Pons (tissue), 1 donor: ENCODE results near the gene MFAP2.
"Not testable (repeated sequence)": the region's sequence is repeated elsewhere in the genome, so short reads cannot be mapped to it uniquely, and the experiment has no call there.

Experiments
- DNase-seq: peaks from one replicate; pipeline ENCODE4 v3.0.0-alpha.2; 2016; ENCODE audit warnings: low spot score

The MFAP2 gene

DNA sequence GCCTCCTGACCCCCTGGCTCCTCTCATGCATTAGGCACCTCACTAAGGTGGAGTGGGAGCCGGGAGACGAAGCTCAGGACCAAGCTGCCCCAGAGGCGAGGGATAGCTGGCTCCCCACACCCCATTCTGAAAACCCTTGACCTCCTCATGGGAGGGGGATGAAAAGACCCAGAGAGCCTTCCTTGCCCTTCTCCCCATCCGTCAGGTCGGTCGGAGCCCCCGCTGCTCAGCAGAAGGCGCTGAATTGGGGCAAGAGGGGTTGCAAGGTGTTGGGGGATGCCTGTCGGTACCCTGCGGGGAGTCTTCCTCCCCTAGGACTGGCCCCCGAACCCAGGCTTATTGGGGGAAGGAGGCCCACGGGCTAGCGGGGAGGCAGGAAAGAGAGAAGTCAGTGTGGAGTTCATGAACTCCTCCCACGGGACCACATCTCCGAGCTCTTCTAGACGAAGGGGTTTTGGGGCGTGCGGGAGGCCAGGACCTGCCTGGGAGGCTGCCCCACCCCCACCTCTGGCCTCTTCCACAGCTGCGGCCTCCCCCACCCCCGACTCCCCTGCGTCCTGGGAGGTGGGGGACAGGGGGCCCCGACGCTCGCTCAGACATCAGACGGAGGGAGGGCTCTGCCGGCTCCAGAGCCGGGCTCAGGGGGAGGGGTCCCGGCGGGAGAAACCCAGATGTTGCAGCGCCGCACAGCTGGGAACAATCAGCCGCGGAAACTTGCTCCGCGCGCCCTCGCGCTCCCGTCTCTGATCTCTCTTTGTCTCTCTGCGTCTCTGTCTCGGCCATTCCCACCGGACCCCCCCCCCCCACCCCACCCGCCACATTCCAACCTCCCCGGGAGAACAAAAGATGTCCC is 719 bp downstream of the MFAP2 start:
- DNase-seq = no peak

DNA sequence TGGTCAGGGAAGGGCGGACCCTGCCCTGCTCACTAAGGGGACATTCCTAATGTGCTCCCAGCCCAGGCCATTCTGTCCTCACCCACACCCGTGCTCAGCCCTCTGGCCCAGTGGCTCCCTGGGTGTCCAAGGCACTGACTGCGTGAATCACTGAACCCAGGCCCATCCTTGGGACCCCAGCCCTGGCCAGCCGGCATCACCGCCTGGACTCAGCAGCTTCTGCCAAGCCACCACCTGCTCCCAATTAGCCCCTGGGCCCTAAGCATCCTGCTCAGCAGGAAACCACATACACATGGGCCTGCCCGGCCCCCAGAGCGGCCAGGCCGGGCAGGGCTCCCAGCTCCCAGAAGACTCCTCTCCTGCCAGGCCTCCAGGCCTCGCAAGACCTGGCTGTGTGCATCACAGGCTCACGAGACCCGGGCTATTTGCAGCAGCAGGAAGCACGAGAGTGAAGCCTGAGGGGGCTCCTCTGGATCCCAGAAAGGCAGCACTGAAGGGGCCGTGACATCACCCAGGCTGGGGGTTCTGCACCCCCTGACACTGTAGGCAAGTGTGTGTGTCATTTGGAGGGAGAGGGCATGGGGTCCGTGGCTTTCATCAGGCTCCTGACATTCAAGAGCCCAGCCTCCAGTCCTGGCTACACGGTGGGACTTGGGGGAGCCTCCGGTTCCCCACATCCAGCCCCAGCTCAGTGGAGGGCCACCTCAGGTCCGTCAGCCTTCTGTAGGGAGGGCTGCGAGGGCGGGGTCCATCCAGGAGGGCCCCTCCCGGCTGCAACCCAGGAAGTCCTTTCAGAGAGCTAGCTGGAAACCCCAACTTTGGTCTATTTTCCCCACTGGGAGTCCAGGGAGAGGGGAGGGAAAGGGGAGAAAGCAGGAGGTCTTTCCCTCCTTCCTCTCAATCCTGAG is 1.6 kb downstream of the MFAP2 start:
- no peak for DNase-seq

DNA sequence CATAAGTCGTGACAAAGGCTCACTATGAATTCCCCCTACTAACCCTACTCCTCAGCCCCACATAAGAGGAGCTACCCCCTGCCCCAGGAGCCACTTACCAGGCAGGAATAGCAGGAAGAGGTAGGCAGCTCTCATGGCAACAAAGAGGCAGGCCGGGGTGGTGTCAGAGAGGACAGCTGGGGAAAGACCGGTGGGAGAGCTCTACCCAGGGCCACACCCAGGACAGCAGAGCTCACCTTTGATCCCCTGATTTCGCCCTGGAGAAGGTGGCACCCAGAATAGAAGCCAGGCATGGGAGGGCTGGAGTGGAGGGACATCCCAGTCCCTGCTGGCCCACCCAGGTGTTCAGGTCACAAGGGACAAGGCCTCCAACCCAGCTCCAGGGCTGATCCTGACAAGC is 2.3 kb downstream of the MFAP2 start:
- no peak for DNase-seq

DNA sequence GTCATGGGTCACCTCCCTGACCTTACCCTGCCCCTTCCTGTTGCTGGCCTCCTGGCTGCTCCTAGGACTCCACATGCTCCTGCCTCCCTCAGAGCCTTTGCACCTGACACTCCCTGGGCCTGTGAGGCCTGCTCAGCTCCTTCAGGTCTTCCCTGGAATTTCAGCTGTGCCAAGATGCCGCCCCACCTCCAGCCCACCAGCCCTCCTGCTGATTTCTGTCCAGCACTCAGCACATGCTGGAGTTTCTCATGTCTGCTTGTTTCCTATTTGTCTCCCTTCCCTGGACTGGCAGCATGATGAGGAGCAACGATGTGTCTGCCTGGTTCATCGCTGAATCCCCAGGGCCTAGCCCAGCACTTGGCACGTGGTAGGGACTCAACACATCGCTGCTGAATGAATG is 3.0 kb downstream of the MFAP2 start:
- DNase-seq = no peak

DNA sequence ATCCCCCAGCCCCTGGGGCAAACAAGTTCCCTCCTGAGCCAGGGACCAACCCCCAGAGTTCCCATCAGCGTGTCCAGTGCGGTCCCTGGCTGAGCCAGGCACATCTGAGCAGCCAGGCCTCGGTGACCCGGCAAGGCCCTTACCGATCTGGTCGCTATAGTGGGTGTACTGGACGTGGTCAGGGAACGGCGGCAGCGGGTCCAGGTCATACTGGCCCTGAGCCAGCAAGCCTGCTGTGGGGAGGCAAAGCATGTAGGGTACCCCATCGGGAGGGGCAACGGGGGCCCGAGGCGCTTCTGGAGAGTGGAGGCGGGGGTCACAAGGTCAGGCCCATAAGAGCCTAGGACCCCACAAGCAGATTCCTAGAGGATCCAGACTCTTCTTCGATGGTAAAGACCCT is 3.5 kb downstream of the MFAP2 start:
- no peak for DNase-seq

DNA sequence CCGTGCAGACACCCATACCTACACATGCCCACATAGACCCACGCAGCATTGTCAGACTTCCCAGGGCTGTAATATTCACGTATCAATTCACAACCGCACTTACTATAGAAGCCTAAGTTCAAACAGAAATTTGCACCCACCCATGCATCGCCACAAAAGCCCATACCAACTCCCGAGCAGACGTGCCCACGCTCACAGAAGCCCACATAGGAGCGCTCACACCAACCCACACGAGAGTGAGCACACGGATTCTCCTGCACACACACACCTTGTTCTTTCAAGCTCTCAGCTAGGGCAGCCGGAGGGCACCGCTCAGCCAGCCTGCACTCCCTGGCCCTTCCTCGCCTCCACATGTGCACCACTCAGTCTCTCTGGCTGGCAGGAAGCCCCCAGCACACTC is 4.6 kb downstream of the MFAP2 start:
- DNase-seq = no peak

DNA sequence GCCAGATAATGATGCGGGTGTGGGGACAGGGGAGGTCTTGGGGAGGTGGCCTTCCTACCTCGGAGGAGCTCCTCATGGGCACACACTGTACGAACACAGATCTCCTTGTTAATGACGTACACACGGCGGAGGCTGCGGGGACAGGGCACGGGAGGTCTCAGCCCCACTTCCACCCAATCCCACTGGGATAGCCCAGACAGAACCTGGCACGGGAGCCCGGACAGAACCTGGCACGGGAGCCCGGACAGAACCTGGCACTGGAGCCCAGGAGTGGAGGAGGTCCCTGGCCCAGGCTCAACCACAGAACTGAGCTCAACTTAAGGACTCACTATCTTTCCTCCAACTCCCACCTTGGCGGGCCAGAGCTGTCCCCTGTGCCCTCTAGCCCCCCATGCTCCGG is 5.2 kb downstream of the MFAP2 start:
- DNase-seq = no peak

DNA sequence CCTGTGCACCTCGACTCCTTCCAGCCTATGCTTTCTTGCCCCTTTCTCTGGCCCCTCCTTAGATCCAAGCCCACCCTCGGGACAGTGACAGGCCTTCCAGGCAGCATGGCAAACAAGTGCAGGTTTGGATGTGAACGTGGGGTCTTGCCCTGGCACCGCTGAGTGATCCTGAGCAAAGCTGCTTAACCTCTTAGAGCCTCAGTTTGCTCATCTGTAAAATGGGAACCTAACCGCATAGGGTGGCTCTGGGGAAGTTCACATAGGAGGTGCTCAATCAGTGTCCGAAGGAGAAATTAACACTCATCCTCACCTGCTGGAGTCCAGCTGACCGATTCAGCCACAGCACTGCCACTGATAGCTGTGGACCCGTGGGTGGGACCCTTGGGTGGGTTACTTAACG is 7.2 kb downstream of the MFAP2 start:
- DNase-seq = no peak

DNA sequence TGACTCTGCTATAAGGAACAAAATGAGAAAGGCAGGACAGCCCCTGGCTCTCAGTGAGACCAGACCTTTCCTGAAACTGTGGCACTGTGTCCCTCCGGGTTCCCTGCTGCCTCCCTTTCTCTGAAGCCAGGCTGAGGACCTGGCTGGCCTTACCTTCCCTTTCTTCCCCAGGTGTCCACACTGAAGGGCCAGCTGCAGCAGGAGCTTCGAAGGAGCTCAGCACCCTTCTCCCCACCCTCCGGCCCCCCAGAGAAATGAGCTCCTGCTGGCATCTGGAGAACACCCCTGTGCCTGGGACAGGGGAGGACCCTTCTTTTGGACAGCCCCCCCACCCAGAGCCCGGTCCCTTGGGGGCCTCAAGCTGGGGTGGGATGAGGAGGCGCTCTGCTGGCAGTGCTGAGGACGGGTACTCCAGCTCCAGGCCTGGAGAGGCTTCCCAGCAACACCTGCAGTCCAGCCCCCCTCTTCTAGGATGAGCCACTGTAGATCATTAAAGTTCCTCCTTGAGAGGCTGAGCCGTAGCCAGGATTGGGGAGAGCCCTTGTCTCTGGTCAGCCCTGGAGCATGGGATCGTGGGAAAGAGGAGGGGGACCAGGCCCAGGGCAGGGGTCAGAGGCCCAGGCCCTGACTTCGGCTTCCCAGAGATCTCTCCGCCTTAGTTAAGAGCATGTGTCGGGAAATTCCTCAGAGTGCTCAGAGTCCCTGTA is 8.1 kb downstream of the MFAP2 start:
- DNase-seq = no peak

DNA sequence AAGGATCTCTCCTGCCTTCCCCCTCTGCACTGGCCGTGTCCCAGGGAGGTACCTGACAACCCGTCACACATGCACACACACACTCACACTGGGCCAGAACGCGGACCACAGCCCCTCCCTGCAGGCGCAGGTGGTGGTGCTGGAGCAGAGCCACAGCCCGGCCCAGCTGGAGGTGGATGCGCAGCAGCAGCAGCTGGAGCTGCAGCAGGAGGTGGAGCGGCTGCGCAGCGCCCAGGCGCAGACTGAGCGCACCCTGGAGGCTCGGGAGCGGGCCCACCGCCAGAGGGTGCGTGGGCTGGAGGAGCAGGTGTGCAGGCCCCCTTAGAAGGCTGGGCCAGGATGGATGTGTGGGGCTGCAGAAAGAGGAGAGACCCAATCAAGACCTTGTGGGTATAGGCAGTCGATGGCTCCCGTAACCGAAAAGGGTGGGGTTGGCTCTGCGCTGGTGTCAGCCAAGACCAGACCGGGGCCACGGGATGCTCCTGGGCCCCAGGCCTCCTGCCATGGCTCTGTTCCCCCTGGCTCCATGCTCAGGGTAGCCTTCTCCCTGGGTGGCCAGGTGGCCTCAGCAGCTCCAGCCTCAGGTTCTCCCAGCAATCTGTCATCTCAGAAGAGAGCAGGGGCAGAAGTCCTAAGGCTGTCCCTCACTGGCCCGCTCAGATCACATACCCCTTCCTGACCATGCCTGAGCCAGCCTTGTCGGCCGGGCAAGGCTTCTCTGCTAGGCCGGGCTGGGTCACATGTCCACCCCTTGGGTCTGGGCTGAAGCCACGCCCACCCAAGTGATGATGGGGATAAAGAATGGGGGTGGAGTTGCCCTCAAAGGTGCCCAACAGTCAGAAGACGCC is 8.9 kb downstream of the MFAP2 start:
- no peak for DNase-seq

DNA sequence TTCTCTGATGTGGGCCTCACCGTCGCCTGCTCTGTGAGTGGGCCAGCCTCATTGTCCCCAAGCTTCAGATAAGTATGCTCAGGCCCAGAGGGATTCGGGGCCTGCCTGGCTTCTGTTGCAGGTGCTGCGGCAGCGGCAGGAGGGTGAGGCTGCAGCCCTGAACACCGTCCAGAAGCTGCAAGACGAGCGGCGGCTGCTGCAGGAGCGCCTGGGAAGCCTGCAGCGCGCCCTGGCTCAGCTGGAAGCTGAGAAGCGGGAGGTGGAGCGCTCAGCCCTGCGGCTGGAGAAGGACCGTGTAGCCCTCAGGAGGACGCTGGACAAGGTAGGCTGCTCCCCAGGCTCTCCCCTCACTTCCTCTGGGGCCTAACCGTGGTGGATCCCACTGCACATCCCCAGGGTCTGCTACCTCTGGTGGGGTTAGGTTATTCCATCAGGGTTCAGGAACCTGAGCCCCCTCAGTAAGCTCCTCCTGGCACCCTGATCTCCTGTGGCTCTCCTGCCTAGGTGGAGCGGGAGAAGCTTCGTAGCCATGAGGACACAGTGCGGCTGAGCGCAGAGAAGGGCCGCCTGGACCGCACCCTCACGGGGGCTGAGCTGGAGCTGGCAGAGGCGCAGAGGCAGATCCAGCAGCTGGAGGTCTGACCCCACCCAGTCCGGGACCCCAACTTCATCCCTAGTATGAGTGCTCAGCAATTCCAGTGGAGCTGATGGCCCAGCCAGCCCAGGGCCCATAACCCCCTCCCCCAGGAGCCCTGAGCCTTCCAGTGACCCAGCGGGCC is 10.1 kb downstream of the MFAP2 start:
- no peak for DNase-seq

DNA sequence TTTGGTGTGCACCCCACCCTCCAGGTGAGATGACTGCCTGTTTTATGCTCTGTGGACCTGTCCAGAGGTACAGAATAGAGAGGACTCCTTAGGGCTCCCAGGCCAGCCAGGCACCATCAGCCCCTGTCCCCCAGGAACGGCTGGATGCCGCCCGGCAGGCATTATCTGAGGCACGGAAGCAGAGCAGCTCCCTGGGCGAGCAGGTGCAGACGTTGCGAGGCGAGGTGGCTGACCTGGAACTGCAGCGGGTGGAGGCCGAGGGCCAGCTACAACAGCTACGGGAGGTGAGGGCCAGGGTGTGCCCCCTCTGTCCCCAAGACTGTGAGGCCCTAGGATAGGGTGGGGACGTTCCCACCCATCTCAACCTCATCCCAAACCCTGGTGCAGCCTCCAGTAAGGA is 10.8 kb downstream of the MFAP2 start:
- no peak for DNase-seq

DNA sequence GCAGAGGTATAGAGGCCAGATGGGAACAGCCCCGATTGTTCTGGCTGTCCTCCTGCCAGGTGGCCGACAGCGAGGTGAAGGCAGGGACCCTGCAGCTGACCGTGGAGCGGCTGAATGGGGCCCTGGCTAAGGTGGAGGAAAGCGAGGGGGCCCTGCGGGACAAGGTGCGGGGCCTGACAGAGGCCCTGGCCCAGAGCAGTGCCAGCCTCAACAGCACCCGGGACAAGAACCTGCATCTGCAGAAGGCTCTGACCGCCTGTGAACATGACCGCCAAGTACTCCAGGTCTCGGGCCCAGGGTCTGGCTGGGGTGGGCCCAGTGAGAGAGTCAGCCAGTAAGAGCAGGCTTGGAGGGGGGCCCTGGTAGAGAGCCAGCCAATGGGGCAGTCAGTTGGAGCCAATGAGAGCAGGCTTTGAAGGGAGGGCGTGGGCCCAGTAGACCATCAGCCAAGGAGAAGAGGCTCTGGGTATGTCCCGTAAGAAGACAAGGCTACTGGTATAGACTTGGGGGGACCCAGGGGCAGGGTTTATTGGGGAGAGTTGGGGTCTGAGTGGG is 11.3 kb downstream of the MFAP2 start:
- no peak for DNase-seq

DNA sequence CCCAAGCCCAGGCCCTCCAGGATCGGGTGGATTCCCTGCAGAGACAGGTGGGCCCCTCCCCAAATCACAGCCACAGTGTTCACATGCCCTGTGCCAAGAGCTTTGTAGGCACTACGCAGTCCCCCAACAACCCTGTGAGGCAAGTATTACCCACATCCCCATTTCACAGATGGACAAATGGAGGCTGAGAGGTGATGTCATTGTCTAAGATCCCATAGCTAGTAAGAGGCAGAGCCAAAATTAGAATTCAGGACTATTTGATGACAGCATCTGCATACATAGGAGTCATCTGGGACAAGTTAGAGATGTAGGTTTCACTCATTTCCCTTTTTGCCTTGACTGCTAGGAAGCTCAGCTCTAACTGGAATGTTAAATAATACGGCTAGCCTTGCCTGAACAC is 12.0 kb downstream of the MFAP2 start:
- DNase-seq = no peak

DNA sequence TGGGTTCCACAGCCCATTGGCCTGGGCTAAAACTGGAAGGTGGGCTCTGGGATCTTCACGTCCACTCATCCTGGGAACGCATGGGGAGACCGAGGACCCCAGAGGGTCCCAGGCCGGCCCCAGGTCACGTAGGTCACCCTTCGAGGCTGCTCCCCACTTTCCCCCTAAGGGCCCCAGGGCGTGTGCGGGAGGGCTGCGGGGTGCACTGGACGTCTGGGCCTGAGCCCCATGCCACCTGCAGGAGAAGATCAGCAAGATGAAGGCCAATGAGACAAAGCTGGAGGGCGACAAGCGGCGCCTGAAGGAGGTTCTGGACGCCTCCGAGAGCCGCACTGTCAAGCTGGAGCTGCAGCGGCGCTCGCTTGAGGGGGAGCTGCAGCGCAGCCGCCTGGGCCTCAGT is 12.5 kb downstream of the MFAP2 start:
- no peak for DNase-seq

DNA sequence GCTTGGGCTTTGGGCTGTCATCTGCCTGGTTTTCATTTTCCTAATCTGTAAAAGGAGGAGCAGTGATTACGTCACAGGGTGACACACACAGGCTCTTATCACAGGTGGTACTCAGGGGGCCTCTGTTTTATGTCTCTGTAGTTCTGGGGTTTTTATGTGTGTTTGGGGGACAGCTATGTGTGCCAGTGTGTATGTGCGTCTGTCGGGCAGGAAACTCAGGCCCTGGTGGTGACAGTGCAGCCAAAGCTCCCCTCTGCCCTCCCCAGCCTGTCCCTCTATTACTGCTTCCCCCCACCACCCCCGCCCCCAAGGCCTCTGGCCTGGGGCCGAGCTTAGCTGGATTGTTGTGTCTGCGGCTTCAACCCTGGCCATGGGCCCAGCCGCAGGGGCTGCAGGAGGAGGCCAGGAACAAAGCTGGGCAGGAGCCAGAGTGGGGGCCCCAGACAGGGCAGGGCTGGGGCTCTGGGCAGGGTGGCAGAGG is 13.3 kb downstream of the MFAP2 start:
- peak; percentile 62 for DNase-seq

DNA sequence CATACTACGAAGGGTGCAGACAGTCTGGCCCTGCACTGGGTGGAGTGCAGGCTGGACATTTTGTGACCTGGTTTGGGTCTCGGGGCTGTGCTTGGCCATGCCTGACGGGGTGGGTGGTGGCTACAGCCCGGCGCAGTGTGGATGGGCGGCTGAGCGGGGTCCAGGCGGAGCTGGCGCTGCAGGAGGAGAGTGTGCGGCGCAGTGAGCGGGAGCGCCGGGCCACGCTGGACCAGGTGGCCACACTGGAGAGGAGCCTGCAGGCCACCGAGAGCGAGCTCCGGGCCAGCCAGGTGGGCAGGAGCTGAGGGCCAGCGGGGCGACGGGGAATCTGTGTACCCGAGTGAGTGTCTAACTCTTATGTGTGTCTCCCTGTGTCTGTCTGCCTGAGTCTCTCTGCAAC is 14.1 kb downstream of the MFAP2 start:
- DNase-seq = no peak

DNA sequence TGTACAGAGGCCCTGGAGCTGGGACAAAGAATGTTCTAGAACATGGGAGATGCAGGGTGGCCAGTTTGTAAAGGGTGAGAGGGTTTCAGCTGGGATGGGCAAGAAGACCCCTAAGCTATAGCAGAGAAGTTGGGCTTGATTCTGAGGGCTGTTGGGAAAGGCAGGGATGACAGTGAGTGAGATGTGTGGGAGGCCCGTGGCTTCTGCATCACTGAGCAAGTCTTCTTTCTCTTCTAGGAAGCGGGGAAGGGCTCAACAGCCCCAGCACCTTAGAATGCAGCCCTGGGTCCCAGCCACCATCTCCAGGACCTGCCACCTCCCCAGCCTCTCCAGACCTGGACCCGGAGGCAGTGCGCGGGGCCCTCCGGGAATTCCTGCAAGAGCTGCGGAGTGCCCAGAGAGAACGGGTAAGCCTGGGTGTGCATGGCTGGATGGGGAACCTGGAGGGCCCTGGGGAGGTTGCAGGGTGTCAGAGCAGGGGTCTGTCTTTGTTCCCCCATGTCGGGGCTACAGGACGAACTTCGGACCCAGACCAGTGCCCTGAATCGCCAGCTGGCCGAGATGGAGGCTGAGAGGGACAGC is 14.8 kb downstream of the MFAP2 start:
- no peak for DNase-seq

DNA sequence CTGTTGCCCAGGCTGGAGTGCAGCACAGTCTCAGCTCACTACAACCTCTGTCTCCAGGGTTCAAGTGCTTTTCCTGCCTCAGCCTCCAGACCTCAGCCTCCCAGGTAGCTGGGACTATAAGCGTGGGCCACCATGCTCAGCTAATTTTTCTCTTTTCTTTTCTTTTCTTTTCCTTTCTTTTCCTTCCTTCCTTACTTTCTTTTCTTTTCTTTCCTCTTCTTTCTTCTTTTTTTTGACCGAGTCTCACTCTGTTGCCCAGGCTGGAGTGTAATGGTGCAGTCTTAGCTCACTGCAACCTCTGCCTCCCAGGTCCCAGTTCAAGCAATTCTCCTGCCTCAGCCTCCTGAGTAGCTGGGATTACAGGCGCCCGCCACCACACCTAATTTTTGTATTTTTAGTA is 16.3 kb downstream of the MFAP2 start:
- DNase-seq = not testable (repeated sequence)
